GM11168 (cell line): ENCODE results near the gene ARRB1.
"Not testable (repeated sequence)": the region's sequence is repeated elsewhere in the genome, so short reads cannot be mapped to it uniquely, and the experiment has no call there.

Source experiments
- in situ Hi-C: fragments of 300-500 bp; cut with MboI; formaldehyde crosslinking; loops from one replicate; pipeline ENCODE4 v1.12.0; 2022; ENCODE audit warnings: low sequenced_read_pairs; ENCODE audit not compliant: unreplicated experiment

Gene ARRB1

GRCh38 chr11:75351541-75351790 is at the start of gene ARRB1:
Gene ARRB1, minus strand, starts transcription at chr11:75351661. Its CDS starts 54 bp downstream, at chr11:75351607.
- in situ Hi-C loops: no loop called here

- in situ Hi-C loops: no loop called here
Observed at GRCh38 chr11:75400146-75400865, 48.8 kb upstream of the ARRB1 start.

- in situ Hi-C loops: no loop called here
Observed at GRCh38 chr11:75399344-75400145, 48.1 kb upstream of the ARRB1 start, which contains the start of gene RPS3. Gene RPS3, plus strand, starts transcription at chr11:75399518. Its CDS starts 30 bp downstream, at chr11:75399548.

- in situ Hi-C loops: no loop called here
Observed at GRCh38 chr11:75398906-75399305, 47.4 kb upstream of the ARRB1 start.

- in situ Hi-C loops: no loop called here
Observed at GRCh38 chr11:75394085-75394840, 42.8 kb upstream of the ARRB1 start.

GRCh38 chr11:75389925-75390324 is 38.5 kb upstream of the ARRB1 start:
- in situ Hi-C loops: no loop called here

- in situ Hi-C loops: no loop called here
Observed at GRCh38 chr11:75389276-75389605, 37.8 kb upstream of the ARRB1 start.

GRCh38 chr11:75388386-75389275 is 37.2 kb upstream of the ARRB1 start:
- in situ Hi-C loops: no loop called here

GRCh38 chr11:75387736-75388294 is 36.4 kb upstream of the ARRB1 start:
- in situ Hi-C loops: no loop called here

GRCh38 chr11:75386942-75387630 is 35.6 kb upstream of the ARRB1 start:
- in situ Hi-C loops: no loop called here

GRCh38 chr11:75384438-75385080 is 33.1 kb upstream of the ARRB1 start:
- in situ Hi-C loops: loop anchor here (5.0 kb wide), 1 partner anchor 107 kb away; no protein-coding TSS in a partner anchor

- in situ Hi-C loops: loop anchor here (5.0 kb wide), 1 partner anchor 106 kb away; no protein-coding TSS in a partner anchor
Observed at GRCh38 chr11:75383246-75383645, 31.8 kb upstream of the ARRB1 start.

GRCh38 chr11:75380716-75381420 is 29.4 kb upstream of the ARRB1 start:
- in situ Hi-C loops: loop anchor here (5.0 kb wide), 1 partner anchor 104 kb away; no protein-coding TSS in a partner anchor

GRCh38 chr11:75380245-75380644 is 28.8 kb upstream of the ARRB1 start:
- in situ Hi-C loops: loop anchor here (5.0 kb wide), 1 partner anchor 103 kb away; no protein-coding TSS in a partner anchor

GRCh38 chr11:75378776-75379175 is 27.3 kb upstream of the ARRB1 start:
- in situ Hi-C loops: not testable (repeated sequence)

- in situ Hi-C loops: no loop called here
Observed at GRCh38 chr11:75376175-75376574, 24.7 kb upstream of the ARRB1 start.

- in situ Hi-C loops: no loop called here
Observed at GRCh38 chr11:75375626-75376025, 24.2 kb upstream of the ARRB1 start.

- in situ Hi-C loops: no loop called here
Observed at GRCh38 chr11:75374646-75375045, 23.2 kb upstream of the ARRB1 start.
